T-helper 2 cell treated with Interferon-gamma antibody and Interleukin-4, amounts not matched to agents 100 ng/mL and 5 ng/mL, for 36 hours (primary cell): ENCODE measurements around the gene IGSF6. TPM values are rescaled to one million over a fixed set of nuclear protein-coding genes. Genes with fewer than 3 reads are reported as not detected.

Experiments used
- intact Hi-C: fragments of 100-400 bp; cut with micrococcal nuclease; formaldehyde crosslinking; loops from one replicate; pipeline ENCODE4 v1.15.1; 2023
- total RNA-seq: library from RNA; stranded (reverse); gene quantifications from 2 replicates; pipeline ENCODE4 v1.2.3, GENCODE V29; 2022

IGSF6 gene
- total RNA-seq, 1 donor from 2014 or later, result 0.23 TPM

DNA sequence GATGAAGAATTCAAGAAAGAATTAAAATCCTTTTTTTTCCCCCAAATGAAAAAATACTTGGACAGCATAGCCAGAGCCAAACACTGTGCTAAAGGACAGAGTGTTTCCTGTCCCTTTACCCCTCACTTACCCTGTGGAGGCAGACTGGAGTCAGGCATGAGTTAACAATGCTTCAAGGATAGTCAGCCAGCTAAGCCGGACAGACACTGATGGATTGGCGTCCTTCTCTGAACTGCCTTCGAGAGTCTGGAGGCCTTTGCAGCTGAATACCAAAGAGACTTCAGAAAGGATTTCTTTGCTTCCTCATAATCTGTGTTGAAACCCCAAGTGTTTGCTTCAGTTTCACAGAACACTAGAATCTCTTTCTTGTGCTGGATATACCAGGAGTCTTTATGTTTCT, 48.5 kb downstream of the IGSF6 start:
- intact Hi-C loops, result loop anchor here (10.0 kb wide), 1 partner anchor 351 kb away; the partner anchor contains the start of gene UQCRC2

DNA sequence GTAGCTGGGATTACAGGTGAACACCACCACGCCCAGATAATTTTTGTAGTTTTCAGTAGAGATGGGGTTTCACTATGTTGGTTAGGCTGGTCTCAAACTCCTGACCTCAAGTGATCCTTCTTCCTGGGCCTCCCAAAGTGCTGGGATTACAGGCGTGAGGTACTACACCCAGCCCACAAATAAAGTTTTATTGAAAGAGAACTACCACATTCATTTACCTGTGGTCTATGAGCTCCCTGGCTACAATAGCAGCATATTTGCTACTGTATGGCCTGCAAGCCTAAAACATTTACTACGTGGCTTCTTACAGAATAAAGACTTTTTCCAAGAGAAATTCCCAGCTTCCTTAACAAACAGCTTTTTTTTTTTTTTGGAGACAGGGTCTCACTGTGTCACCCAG, 49.6 kb downstream of the IGSF6 start:
- intact Hi-C loops, result loop anchor here (10.0 kb wide), 1 partner anchor 352 kb away; the partner anchor contains the start of gene UQCRC2

DNA sequence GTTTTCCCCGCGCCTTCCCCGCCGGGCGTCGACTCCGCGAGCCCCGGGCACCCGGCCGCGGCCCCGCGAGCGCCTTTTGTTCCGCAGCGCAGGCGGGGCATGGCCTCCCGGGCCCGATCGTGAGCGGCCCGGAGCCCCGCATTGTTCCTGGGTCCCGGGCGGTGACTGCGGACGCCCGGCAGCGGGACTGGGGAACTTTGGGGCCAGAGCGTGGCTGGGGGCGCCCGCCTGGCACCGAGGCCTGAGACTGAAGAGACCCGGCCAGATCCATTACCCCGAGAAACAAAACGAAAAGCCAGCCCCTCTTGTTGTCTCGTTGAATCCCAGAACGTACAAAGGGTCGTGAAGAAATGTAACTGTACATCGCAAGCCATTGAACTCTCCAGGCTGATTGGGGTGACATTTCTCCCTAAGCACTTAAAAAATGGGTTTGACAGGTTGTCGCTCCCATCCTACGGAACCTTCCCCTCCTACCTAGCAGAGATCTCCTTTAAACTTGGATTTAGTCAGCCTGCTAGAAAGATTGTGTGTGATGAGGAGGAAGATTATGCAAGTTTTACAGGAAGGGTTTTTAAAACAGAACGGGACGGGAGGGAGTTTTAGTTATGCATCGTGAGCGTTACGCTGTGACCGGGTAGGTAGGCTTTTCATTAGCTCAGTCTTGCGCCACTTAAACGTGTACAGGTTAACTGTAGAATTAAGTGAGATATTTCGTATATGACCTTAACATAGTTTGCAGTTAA, 52.2 kb downstream of the IGSF6 start:
- intact Hi-C loops, result loop anchor here (10.0 kb wide), 1 partner anchor 355 kb away; the partner anchor contains the start of gene UQCRC2

DNA sequence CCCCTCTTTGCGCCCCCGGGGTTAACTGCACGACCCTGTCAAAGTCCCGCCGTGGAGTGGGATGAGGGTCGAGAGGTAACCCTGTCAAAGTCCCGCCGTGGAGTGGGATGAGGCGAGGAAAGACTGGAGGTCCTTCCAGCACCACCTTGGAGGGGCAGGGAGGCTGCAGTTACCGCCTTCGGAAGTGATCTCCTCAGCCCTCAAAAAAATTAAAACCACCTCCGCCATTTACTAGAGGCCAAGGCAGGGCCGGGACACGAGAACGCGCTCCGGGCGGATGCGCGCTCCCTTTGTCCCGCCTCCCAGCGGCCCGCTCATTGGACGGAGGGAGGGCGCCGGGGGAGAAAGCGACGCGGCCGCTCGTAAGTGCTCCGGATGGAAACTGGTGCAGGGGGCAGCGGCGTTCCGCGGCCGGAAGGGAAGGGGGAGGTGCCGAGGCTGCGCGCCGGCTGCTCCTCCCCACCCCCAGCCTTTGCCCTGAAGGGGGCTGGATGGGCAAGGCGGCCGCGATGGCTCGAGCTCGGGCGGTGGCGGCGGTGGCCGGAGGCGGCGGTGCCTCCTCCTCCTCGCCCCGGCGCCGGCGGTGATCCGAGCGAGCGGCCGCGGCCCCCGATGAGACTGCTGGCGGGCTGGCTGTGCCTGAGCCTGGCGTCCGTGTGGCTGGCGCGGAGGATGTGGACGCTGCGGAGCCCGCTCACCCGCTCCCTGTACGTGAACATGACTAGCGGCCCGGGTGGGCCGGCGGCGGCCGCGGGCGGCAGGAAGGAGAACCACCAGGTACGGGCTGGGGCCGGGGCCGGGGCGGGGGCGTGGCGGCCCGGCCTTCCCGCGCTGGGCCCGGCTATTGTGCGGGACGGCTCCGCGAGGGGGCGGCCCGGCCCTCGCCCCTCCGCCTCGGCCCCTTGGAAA, 53.0 kb downstream of the IGSF6 start, which contains the start of gene METTL9:
TSS of gene METTL9 (plus strand) at position 456 of the 909 bp plus-strand sequence. CDS start at position 613, 157 bp downstream.
- intact Hi-C loops, result loop anchor here (1.0 to 10.0 kb wide), 3 partner anchors 46 to 591 kb away; partner anchors contain the start of gene UQCRC2

DNA sequence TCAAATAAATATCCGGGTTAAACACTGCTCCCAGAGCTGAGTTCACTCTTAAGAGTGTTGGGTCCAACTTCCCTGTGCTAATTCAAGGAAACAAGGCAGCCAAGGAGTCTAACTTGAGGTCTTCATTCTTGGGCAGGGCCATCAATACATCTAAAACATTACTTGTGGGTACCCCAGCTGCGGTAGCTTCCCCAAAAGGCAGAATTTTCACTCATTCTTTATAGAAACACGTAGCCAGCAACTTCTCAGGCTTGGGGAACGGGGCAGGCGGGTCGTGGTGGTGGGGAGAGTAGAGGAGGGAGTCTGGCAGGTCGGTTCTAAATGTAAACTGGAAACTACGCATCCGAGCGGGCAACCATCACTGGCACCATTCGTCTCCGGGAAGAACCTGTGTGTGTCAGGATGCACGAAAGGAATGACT, 53.7 kb downstream of the IGSF6 start:
- intact Hi-C loops, result loop anchor here (1.0 kb wide), 2 partner anchors 47 to 592 kb away; no protein-coding TSS in a partner anchor

DNA sequence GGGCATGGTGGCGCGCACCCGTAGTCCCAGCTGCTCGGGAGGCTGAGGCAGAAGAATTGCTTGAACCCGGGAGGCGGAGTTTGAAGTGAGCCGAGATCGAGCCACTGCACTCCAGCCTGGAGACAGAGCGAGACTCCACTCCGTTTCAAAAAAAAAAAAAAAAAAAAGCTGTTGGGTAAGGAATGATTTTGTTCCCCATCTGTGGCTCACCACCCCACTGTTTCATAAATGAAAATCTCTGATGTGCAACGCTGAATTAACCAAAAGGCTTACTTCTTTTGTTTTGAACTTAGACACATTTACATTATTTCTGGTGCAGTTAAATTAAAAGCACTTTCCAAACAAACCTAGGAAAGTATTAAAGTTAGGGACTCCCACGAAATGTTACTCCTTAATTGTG, 54.2 kb downstream of the IGSF6 start:
- intact Hi-C loops, result no loop called here

DNA sequence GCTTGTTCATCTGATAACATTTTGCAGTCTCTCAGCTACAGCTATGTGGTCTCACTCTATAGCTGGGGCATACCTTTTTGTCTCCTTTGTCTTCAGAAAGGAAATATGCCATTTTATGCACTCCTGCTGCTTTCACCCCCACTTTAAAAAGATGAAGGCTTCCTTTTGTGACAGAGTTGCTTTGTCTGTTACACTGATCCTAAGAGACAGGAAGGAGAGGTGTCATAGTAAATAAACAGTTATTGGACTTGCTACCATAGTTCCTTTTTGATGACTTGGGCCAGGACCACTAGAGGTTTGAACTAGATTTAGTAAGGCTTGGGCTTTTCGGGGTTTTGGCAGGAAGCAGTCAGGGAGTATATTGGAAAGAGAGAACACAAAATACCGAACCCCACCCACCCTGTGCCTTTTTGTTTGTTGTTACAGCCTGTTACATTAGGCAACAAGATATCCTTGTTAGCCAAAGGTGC, 54.8 kb downstream of the IGSF6 start:
- intact Hi-C loops, result no loop called here

DNA sequence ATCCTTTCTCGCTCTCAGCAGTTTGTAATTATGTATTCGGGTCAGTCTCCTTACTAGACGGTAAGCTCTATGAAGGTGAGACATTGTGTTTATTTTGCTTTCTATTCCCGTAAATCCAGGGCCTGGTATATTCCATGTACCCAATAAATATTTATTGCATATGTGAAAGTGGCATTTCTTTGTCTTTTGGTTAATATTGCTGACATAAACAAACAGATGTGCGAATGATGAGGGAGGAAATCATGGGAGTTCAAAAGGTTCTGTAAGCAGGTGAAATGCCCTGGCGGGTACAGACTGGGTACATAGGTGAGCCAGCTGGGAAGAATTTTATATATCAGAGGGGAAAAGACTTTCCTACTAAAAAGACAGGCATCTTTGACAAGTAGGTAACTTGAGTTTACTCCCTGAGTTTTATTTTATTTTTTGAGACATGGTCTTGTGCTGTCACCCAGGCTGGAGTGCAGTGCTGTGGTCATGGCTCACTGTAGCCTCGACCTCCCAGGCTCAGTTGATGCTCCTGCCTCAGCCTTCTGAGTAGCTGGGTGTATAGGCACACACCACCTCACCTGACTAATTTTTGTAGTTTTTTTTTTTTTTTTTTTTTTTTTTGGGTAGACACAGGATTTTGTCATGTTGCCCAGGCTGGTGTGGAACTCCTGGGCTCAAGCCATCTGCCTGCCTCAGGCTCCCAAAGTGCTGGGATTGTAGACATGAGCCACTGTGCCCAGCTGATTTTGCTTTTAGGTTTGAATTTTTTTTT, 58.7 kb downstream of the IGSF6 start:
- intact Hi-C loops, result no loop called here

DNA sequence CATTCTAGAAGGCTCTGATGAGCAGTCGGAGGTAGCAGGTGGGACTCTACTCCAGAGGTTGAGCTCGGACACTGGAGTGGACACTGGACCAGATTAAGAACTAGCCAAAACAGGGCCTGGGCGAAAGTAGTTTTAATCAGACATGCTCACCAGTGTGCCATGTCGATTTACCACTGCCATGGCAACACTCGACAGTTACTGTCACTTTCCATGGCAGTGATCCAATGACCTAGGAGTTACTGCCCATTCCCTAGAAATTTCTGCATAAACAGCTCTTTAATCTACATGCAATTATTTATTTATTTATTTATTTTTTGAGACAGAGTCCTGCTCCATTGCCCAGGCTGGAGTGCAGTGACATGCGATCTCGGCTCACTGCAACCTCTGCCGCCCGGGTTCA, 60.2 kb downstream of the IGSF6 start:
- intact Hi-C loops, result no loop called here

DNA sequence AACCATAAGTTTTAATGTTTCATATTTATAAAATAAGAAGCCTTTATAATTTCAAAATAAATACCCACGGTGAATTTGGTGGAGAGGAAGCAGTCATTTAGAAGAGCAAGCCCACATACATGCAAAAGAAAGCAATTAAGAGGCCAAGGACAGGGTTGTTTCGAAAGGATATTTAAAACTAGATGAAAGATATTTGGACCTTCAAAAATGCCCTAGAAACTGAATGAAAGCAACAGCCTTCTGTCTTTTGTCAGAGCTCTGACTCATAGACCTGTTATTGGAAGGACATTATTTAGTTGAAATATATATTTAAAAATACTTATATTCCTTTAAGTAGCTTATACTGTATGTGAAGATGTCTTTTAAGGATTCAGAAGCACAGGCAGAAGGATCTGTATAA, 61.6 kb downstream of the IGSF6 start:
- intact Hi-C loops, result no loop called here

DNA sequence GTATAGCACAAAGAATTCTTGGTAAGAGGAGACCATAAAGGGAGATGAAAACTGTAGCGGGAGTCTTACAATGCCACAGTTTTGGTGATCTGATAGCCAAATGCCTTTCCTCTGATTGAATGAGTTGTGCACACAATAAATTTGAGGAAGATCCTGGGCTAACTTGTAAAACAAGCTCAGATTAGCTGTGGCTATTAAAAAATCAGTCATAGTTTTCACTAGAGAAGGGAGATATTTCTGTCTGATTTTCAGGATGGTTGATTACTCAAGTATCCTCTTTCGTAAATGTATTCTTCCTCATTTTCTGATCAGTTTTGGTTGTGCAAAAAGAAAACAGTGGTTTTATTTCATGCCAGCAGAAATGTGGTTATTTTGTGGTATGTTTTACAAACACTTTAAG, 62.1 kb downstream of the IGSF6 start:
- intact Hi-C loops, result no loop called here

DNA sequence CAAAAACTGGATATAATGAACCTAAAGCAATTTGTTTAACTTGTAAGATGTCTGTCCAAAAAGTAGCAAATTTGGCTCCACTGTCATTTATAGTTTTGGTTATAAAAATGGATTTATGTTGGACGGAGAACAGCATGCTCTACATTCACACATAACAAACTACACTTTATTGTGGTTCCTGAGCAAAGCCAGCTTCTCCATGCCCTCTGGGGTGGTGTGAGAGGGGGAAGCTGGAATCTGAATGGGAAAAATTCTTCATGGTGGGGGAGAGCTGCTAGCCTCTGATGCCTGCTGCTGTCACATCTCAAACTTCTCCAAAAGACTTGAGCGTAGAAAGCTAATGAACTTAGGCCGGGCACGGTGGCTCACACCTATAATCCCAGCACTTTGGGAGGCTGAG, 62.9 kb downstream of the IGSF6 start:
- intact Hi-C loops, result no loop called here

Other genes with a start within 250 kb of the IGSF6 start
- 78.5 and 79.7 TPM in 2 replicates for gene METTL9, start 53.0 kb downstream of the IGSF6 start, total RNA-seq
- gene OTOA, start 11.4 kb upstream of the IGSF6 start, total RNA-seq, result 0.11 and 0.14 TPM in 2 replicates
- gene NPIPB4, start 205.1 kb upstream of the IGSF6 start, total RNA-seq, result 206 and 220 TPM in 2 replicates